Cardiac muscle cell (in vitro differentiated cells and primary cell): ENCODE measurements around the gene NTSR1. TPM values are rescaled to one million over a fixed set of nuclear protein-coding genes. Genes with fewer than 3 reads are reported as not detected.

ENCODE experiments used
- DNase-seq, 2 donors: peaks; one replicate each; pipeline versions ENCODE4 v3.0.0 to v3.0.0-alpha.2; 2010 to 2017; ENCODE audit warnings: low read depth in 1 of 2, low spot score in 1 of 2
- H3K27ac ChIP-seq: fragments of 200-600 bp; sonication (generic); 2 replicates; pipeline ENCODE4 v1.5.1; 2016
- H3K27me3 ChIP-seq: fragments of 200-600 bp; sonication (generic); 2 replicates; pipeline ENCODE4 v1.6.0; 2016; ENCODE audit warnings: control low read depth
- H3K36me3 ChIP-seq: fragments of 200-600 bp; sonication (generic); 2 replicates; pipeline ENCODE4 v1.5.1; 2016; ENCODE audit warnings: control low read depth
- H3K4me1 ChIP-seq: fragments of 200-600 bp; sonication (generic); 2 replicates; pipeline ENCODE4 v1.8.1; 2017; ENCODE audit warnings: low read depth, mild to moderate bottlenecking, mixed run types
- H3K4me3 ChIP-seq: fragments of 200-600 bp; sonication (generic); 2 replicates; pipeline ENCODE4 v1.5.1; 2016; ENCODE audit warnings: mild to moderate bottlenecking
- H3K9me3 ChIP-seq: fragments of 200-600 bp; sonication (generic); 2 replicates; pipeline ENCODE4 v1.5.1; 2017; ENCODE audit warnings: low read depth, mild to moderate bottlenecking, control low read depth
- CTCF ChIP-seq: IDR thresholded peaks from 2 replicates; pipeline ENCODE4 v1.5.1; 2012; ENCODE audit warnings: low read depth, mild to moderate bottlenecking, low read length
- polyA plus RNA-seq: library from polyadenylated mRNA; unstranded; fragments of >200 nt; fragmentation: Nextera tagmentation; extraction: Ambion mirVana; gene quantifications from 2 replicates; pipeline ENCODE4 v1.2.1, GENCODE V29; 2016
- total RNA-seq: library from RNA; depleted of rRNA; stranded (reverse); fragments of >200 nt; gene quantifications from 2 replicates; pipeline ENCODE4 v1.2.3, GENCODE V29; 2016

The NTSR1 gene
- total and polyA plus RNA-seq, 2 experiments from 2014 or later: 0.03 TPM; not detected in 1

GRCh38 chr20:62662422-62662821 lies 46.2 kb upstream of the NTSR1 start:
- peak in 1 of 2 donors; percentile 62 for DNase-seq
- H3K4me3 ChIP-seq: no peak overlapping the region
- TF ChIP-seq CTCF: no peak
- no peaks in the 10 kb centered on the region for H3K9me3 ChIP-seq
- H3K27me3 ChIP-seq: no peaks in the 10 kb centered on the region
- no peaks in the 10 kb centered on the region for H3K36me3 ChIP-seq
- H3K27ac ChIP-seq: no peak overlapping the region
- peaks cover 6% of the 10 kb centered on the region for H3K4me1 ChIP-seq

- no peak for DNase-seq
- H3K36me3 ChIP-seq: no peaks in the 10 kb centered on the region
- no peaks in the 10 kb centered on the region for H3K27me3 ChIP-seq
- H3K4me1 ChIP-seq: peaks cover 6% of the 10 kb centered on the region
- no peaks in the 10 kb centered on the region for H3K9me3 ChIP-seq
- TF ChIP-seq CTCF: no peak
- no peak overlapping the region for H3K27ac ChIP-seq
- no peak overlapping the region for H3K4me3 ChIP-seq
Measured at GRCh38 chr20:62663145-62664018, 45.3 kb upstream of the NTSR1 start.

- Histone ChIP-seq H3K9me3 (no peaks in the 10 kb centered on the region), H3K27me3 (no peaks in the 10 kb centered on the region), H3K4me1 (peaks cover 4% of the 10 kb centered on the region), H3K4me3 (no peak overlapping the region), H3K27ac (no peak overlapping the region), H3K36me3 (no peaks in the 10 kb centered on the region)
- TF ChIP-seq CTCF: no peak
- no peak for DNase-seq
Measured at GRCh38 chr20:62664019-62664971, 44.3 kb upstream of the NTSR1 start.

- H3K4me3 ChIP-seq: no peak overlapping the region
- no peak for TF ChIP-seq CTCF
- no peaks in the 10 kb centered on the region for H3K27me3 ChIP-seq
- H3K4me1 ChIP-seq: no peaks in the 10 kb centered on the region
- no peaks in the 10 kb centered on the region for H3K9me3 ChIP-seq
- no peak for DNase-seq
- no peak overlapping the region for H3K27ac ChIP-seq
- no peaks in the 10 kb centered on the region for H3K36me3 ChIP-seq
Measured at GRCh38 chr20:62665153-62665754, 43.4 kb upstream of the NTSR1 start.
